Fibroblast of lung (primary cell): ENCODE data around the gene GRIN3B. TPM values are rescaled to one million over a fixed set of nuclear protein-coding genes. Genes with fewer than 3 reads are reported as not detected.

Experiments
- DNase-seq, 2 donors: peaks; one replicate each; pipeline versions ENCODE4 v3.0.0 to v3.0.0-alpha.2; 2010; ENCODE audit warnings: low read depth in 2 of 2
- H2AFZ ChIP-seq: 2 replicates; pipeline ENCODE4 v1.5.1; 2012; ENCODE audit warnings: low read length, control low read depth, inconsistent platforms
- H3K27ac ChIP-seq: 2 replicates; pipeline ENCODE4 v1.5.1; 2011; ENCODE audit warnings: low read length, control low read depth; ENCODE audit not compliant: insufficient read depth
- H3K27me3 ChIP-seq: 2 replicates; pipeline ENCODE4 v1.5.1; 2011; ENCODE audit warnings: mild to moderate bottlenecking, low read length; ENCODE audit not compliant: control insufficient read depth, insufficient read depth
- H3K36me3 ChIP-seq: 2 replicates; pipeline ENCODE4 v1.5.1; 2011; ENCODE audit warnings: low read length; ENCODE audit not compliant: control insufficient read depth, insufficient read depth
- H3K4me1 ChIP-seq: 2 replicates; pipeline ENCODE4 v1.5.1; 2011; ENCODE audit warnings: low read length; ENCODE audit not compliant: control insufficient read depth, insufficient read depth; ENCODE audit errors: extremely low read depth
- H3K4me2 ChIP-seq: 2 replicates; pipeline ENCODE4 v1.5.1; 2011; ENCODE audit warnings: low read length, control low read depth; ENCODE audit not compliant: insufficient read depth; ENCODE audit errors: extremely low read depth
- H3K4me3 ChIP-seq, 4 experiments: fragments of 200-600 bp in 1 of 4; sonication (generic) in 1 of 4; replicated peaks in 1 of 4; 2 replicates each; pipeline ENCODE4 v1.5.1; 2011 to 2016; ENCODE audit warnings: low read length in 4 of 4, low read depth in 3 of 4, mild to moderate bottlenecking in 3 of 4, control low read depth in 2 of 4, inconsistent platforms in 1 of 4, mixed read lengths in 1 of 4; ENCODE audit not compliant: insufficient read depth in 1 of 4; ENCODE audit errors: control extremely low read depth in 1 of 4
- H3K79me2 ChIP-seq: 2 replicates; pipeline ENCODE4 v1.5.1; 2012; ENCODE audit warnings: mild to moderate bottlenecking, low read length, inconsistent platforms; ENCODE audit not compliant: control insufficient read depth, insufficient read depth
- H3K9ac ChIP-seq: 2 replicates; pipeline ENCODE4 v1.5.1; 2011; ENCODE audit warnings: mild to moderate bottlenecking, low read length, control low read depth; ENCODE audit not compliant: insufficient read depth
- H3K9me3 ChIP-seq: 2 replicates; pipeline ENCODE4 v1.5.1; 2012; ENCODE audit warnings: low read depth, low read length; ENCODE audit not compliant: control insufficient read depth, insufficient read depth
- H4K20me1 ChIP-seq: 2 replicates; pipeline ENCODE4 v1.5.1; 2011; ENCODE audit warnings: low read length; ENCODE audit not compliant: control insufficient read depth, insufficient read depth; ENCODE audit errors: extremely low read depth
- EZH2 ChIP-seq: IDR thresholded peaks from 2 replicates; pipeline ENCODE4 v1.5.1; 2012; ENCODE audit warnings: low read length, control low read depth, mild to moderate bottlenecking; ENCODE audit errors: missing control alignments
- polyA plus RNA-seq, 2 donors: library from polyadenylated mRNA; depleted of rRNA in 1 of 2; stranded (reverse) in 1 of 2; unstranded in 1 of 2; fragments of >200 nt; gene quantifications; 2 replicates each; pipeline ENCODE4 v1.2.1, GENCODE V29; 2011 to 2012; ENCODE audit warnings: missing spikeins in 1 of 2
- total RNA-seq: library from RNA; depleted of rRNA; stranded (reverse); fragments of >200 nt; gene quantifications from 2 replicates; pipeline ENCODE4 v1.2.1, GENCODE V29; 2014
- TF ChIP-seq, protein P1 (sequence below), 2 donors: IDR thresholded peaks in 1 of 2; conservative IDR thresholded peaks in 1 of 2; 1 replicate in 1 of 2; 2 replicates in 1 of 2; pipeline ENCODE4 v1.5.1; 2011 to 2012; ENCODE audit warnings: low read length in 2 of 2, control low read depth in 1 of 2, inconsistent platforms in 1 of 2, low read depth in 1 of 2, mild to moderate bottlenecking in 1 of 2

GRIN3B gene
- total and polyA plus RNA-seq, 2 donors (not counting 1 experiment from before 2014, with no cell fraction given) = 0.12 to 0.66 TPM

DNA sequence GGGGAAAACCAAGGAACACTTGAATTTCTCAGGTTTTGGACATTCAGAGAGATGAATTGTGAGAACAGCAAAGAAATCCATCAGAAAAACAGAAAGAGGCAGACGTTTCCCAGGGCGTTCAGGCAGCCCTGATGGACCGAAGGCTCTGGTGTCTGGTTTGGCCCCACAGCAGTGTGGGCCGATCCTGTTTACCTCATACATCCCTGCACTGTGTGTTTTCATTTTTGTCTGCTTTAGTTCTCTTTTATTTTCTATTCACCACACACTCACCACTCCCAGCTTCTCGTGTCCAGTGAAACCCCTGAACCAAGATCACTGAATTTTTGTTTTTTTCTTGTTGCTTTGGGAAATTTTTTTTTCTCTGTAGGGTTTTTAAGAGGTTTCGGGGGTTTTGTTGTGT lies 27.9 kb upstream of the GRIN3B start:
- H2AFZ ChIP-seq = no peak overlapping the region
- H3K27me3 ChIP-seq = no peaks in the 10 kb centered on the region
- peaks cover 10% of the 10 kb centered on the region for H3K36me3 ChIP-seq
- TF ChIP-seq EZH2 = no peak
- TF ChIP-seq, protein P1, sequence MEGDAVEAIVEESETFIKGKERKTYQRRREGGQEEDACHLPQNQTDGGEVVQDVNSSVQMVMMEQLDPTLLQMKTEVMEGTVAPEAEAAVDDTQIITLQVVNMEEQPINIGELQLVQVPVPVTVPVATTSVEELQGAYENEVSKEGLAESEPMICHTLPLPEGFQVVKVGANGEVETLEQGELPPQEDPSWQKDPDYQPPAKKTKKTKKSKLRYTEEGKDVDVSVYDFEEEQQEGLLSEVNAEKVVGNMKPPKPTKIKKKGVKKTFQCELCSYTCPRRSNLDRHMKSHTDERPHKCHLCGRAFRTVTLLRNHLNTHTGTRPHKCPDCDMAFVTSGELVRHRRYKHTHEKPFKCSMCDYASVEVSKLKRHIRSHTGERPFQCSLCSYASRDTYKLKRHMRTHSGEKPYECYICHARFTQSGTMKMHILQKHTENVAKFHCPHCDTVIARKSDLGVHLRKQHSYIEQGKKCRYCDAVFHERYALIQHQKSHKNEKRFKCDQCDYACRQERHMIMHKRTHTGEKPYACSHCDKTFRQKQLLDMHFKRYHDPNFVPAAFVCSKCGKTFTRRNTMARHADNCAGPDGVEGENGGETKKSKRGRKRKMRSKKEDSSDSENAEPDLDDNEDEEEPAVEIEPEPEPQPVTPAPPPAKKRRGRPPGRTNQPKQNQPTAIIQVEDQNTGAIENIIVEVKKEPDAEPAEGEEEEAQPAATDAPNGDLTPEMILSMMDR (conservative IDR thresholded peaks at IDR 0.05 in 1 of 2, IDR thresholded peaks at IDR 0.05 in 1 of 2; ENCODE audit: low read depth in 1 of 2, low read length in 2 of 2) = no peak
- H3K4me3 ChIP-seq = no peak overlapping the region
- no peaks in the 10 kb centered on the region for H4K20me1 ChIP-seq
- peaks cover 2% of the 10 kb centered on the region for H3K9me3 ChIP-seq
- DNase-seq = no peak
- no peaks in the 10 kb centered on the region for H3K4me1 ChIP-seq
- H3K4me2 ChIP-seq = no peak overlapping the region
- H3K27ac ChIP-seq = no peak overlapping the region
- no peak overlapping the region for H3K9ac ChIP-seq
- no peaks in the 10 kb centered on the region for H3K79me2 ChIP-seq

DNA sequence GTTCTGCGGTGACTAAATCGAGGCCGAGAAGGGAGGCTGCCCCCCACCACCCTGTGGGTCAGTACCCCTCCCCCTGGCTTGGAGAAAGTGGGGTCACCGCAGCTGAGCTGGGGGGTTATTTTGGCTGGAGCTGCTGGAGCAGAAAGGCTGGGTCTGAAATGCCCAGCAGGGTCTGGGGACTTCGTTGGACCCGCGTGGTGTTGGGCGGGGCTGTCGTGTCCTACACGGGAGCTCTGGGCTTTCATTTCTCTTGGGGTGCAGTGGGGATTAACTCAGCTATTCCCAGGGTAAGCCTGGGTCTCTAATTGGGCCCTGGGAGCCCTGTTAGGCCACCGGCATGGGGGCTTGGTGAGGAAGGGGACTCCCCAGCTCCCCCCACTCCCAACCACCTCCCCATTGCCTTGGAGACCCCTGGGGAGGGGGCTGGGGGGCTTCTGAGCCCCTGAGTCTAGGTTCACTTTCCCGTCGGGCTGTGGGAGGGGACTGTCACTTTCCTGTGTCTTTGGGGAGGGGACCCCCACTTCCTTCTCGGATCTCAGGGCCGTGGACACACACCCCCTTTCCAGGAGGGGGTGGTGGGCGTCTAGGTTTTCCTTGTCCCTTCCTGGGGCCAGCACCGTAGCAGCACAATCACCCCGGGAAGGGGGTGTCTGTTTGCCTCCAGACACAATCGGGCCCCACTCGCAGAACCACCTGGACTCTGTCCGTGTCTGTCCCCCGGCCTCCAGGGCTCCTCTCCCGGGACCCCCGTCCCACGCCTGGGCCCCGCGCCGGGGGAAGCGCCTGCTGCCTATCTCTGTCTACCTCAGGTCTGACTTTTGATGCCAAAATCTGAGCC lies 26.3 kb upstream of the GRIN3B start:
- Histone ChIP-seq H3K79me2 (no peaks in the 10 kb centered on the region), H4K20me1 (no peaks in the 10 kb centered on the region), H3K36me3 (peaks cover 7% of the 10 kb centered on the region), H3K9me3 (peaks cover 2% of the 10 kb centered on the region), H3K27ac (no peak overlapping the region), H3K4me3 (no peak overlapping the region), H3K4me2 (no peak overlapping the region), H3K4me1 (no peaks in the 10 kb centered on the region), H2AFZ (no peak overlapping the region), H3K9ac (no peak overlapping the region), H3K27me3 (no peaks in the 10 kb centered on the region)
- TF ChIP-seq, protein P1 (conservative IDR thresholded peaks at IDR 0.05 in 1 of 2, IDR thresholded peaks at IDR 0.05 in 1 of 2; ENCODE audit: low read depth in 1 of 2, low read length in 2 of 2) = no peak
- no peak for DNase-seq

DNA sequence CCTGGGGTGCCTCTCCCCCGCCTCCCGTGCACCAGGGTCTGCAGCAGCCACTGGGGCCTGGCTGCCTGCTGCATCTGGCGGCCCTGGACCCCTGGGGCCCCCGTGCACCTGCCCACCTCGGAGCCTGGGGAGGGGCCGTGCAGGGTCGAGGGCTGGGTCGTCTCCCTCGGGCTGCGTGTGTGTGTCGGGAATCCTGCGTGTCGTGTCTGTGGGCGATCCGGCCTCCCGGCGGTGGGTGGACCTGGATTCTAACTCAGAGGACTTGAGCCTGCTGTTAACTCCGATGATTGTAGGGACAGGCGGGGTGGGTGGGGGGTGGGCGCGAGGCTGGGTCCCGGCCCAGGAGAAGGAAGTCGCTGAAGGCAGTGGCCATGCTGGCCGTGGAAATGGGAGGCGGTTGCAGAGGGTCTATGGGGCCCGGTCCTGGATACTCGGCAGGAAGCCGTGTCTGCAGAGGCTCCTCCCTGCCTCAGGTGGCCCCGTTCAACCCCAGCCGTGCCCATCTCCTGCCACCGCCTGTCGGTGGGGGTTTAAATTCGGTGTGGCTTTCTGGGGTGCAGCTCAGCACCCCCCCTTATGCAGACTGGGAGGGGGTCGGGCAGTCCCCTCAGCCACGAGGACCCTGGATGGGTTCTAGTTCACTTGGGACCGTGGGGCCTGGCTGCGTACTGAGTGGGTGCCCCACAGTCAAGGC lies 25.5 kb upstream of the GRIN3B start:
- Histone ChIP-seq H3K27ac (no peak overlapping the region), H3K9ac (no peak overlapping the region), H3K36me3 (peaks cover 5% of the 10 kb centered on the region), H3K9me3 (peaks cover 2% of the 10 kb centered on the region), H4K20me1 (no peaks in the 10 kb centered on the region), H2AFZ (no peak overlapping the region), H3K4me2 (no peak overlapping the region), H3K4me1 (no peaks in the 10 kb centered on the region), H3K4me3 (no peak overlapping the region), H3K79me2 (no peaks in the 10 kb centered on the region), H3K27me3 (no peaks in the 10 kb centered on the region)
- no peak for TF ChIP-seq EZH2
- TF ChIP-seq, protein P1 (conservative IDR thresholded peaks at IDR 0.05 in 1 of 2, IDR thresholded peaks at IDR 0.05 in 1 of 2; ENCODE audit: low read depth in 1 of 2, low read length in 2 of 2) = no peak
- no peak for DNase-seq
